Measurements from ENCODE around the gene ARHGAP4.

- TF ChIP-seq CTCF (IDR thresholded peaks at IDR 0.05) (no peak), EP300 (IDR thresholded peaks at IDR 0.05) (no peak)
Measured at GRCh38 chrX:153871451-153871850, 54.6 kb downstream of the ARHGAP4 start.
